NT2/D1 (cell line): ENCODE data around the gene RLF.

Experiments
- SUZ12 ChIP-seq: IDR thresholded peaks from 2 replicates; pipeline ENCODE4 v1.6.1; 2011; ENCODE audit not compliant: insufficient read length, insufficient read depth; ENCODE audit errors: extremely low read depth
- YY1 ChIP-seq: IDR thresholded peaks from 2 replicates; pipeline ENCODE4 v1.6.1; 2011; ENCODE audit not compliant: insufficient read length, insufficient read depth
- ZNF274 ChIP-seq: IDR thresholded peaks from 2 replicates; pipeline ENCODE4 v1.6.1; 2011; ENCODE audit warnings: mild to moderate bottlenecking, low read depth, low read length

GRCh38 chr1:40218333-40218732, 57.1 kb downstream of the RLF start:
- TF ChIP-seq YY1 (no peak), ZNF274 (no peak), SUZ12 (no peak)
